Esophagus squamous epithelium (tissue), 4 donors: ENCODE measurements around the gene ABAT.
A peak's percentile ranks its signal among the peaks of the same experiment; 100 is the strongest.

Source experiments
- CTCF ChIP-seq, 6 experiments: fragments of 450-650 bp in 4 of 6; fragments of 200-600 bp in 2 of 6; sonication (generic) in 2 of 6; IDR thresholded peaks; one replicate each; pipeline ENCODE4 v1.5.1; 2016 to 2019; ENCODE audit warnings: antibody characterized with exemption in 6 of 6, mild to moderate bottlenecking in 4 of 6, moderate library complexity in 4 of 6
- POLR2A ChIP-seq, 4 donors: fragments of 450-650 bp; IDR thresholded peaks; one replicate each; pipeline ENCODE4 v1.6.1; 2017; ENCODE audit warnings: antibody characterized with exemption in 4 of 4, mild to moderate bottlenecking in 4 of 4, moderate library complexity in 3 of 4

DNA sequence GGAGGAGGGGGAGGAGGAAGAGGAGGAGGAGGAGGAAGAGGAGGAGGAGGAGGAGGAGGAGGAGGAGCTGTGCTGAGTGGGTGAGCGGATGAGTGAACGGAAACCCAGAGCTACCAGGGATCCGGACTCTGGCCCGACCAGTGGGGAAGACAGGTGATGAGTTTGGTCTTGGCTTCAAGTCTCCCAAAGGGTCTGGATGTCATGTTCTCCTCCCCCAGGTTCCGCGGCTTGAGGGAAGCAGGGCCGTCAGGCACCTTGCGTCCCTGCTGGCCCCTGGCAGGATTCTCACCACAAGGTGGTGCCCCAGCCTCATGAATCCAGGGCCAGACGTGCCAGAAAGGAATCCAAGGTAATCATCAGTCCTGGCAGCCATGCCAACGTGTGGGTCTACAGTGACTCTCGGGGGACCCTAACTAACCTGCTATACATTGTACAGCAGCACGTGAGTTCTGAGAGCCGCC is 13.5 kb upstream of the ABAT start:
- peak; percentile 27 to 92 (median 70) for TF ChIP-seq CTCF (IDR thresholded peaks at IDR 0.05)
- no peak for TF ChIP-seq POLR2A (IDR thresholded peaks at IDR 0.05)
